Measurements from ENCODE around the gene RNF20.

Gene RNF20

DNA sequence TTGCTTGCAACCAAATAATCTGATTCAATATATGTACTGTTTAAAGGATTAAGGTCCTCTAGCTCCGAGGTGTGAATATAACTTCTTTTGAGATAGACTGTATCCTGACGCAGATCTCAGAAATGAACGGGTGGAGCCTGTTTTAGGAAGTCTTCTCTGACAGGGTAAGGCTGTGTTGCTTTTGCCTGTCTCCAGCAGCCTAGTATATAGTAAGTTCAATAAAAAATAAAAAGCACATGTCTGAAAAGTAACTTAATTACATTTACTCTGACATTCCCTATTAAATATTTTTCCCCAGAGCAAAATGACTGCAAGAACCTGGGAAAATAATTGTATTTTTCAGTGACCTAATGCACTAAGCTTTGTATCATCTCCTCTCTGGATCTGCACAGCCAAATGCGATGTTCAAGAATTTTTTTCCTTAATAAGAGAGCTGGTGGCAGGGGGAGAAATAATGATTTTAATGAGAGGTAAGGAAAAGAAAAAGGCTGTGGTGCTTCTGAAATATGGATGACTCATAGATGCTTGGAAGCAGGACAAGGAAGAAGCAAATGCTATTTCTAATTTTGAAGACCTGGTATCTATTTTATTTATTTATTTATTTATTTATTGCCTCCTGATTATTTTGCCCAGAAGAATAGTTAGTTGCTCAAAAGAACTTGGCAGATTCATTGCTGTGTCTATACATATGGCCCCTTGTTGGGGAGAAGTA lies 53.8 kb downstream of the RNF20 start:
- no peak for TF ChIP-seq SNAI2 (CRISPR knock-in tag; IDR thresholded peaks at IDR 0.05)
- no peak for TF ChIP-seq BACH2 (CRISPR knock-in tag; IDR thresholded peaks at IDR 0.05; ENCODE audit: borderline replicate concordance)
- TF ChIP-seq CREB5 (CRISPR knock-in tag; IDR thresholded peaks at IDR 0.05; ENCODE audit: low read depth) = no peak
- no peak for TF ChIP-seq ISL1 (CRISPR knock-in tag; IDR thresholded peaks at IDR 0.05)
- no peak for TF ChIP-seq OSR1 (CRISPR knock-in tag; IDR thresholded peaks at IDR 0.05)
- no peak for TF ChIP-seq GLIS3 (CRISPR knock-in tag; IDR thresholded peaks at IDR 0.05)
- TF ChIP-seq ESRRG (CRISPR knock-in tag; IDR thresholded peaks at IDR 0.05) = no peak
- no peak for TF ChIP-seq TCF4 (CRISPR knock-in tag; IDR thresholded peaks at IDR 0.05; ENCODE audit: borderline replicate concordance)
- TF ChIP-seq, protein P1, sequence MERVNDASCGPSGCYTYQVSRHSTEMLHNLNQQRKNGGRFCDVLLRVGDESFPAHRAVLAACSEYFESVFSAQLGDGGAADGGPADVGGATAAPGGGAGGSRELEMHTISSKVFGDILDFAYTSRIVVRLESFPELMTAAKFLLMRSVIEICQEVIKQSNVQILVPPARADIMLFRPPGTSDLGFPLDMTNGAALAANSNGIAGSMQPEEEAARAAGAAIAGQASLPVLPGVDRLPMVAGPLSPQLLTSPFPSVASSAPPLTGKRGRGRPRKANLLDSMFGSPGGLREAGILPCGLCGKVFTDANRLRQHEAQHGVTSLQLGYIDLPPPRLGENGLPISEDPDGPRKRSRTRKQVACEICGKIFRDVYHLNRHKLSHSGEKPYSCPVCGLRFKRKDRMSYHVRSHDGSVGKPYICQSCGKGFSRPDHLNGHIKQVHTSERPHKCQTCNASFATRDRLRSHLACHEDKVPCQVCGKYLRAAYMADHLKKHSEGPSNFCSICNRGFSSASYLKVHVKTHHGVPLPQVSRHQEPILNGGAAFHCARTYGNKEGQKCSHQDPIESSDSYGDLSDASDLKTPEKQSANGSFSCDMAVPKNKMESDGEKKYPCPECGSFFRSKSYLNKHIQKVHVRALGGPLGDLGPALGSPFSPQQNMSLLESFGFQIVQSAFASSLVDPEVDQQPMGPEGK (CRISPR knock-in tag; IDR thresholded peaks at IDR 0.05; ENCODE audit: borderline replicate concordance) = no peak
- no peak for TF ChIP-seq ZC3H10 (CRISPR knock-in tag; IDR thresholded peaks at IDR 0.05)
- no peak for TF ChIP-seq TOX (CRISPR knock-in tag; IDR thresholded peaks at IDR 0.05; ENCODE audit: borderline replicate concordance)
- no peak for TF ChIP-seq RARB (CRISPR knock-in tag; IDR thresholded peaks at IDR 0.05)

DNA sequence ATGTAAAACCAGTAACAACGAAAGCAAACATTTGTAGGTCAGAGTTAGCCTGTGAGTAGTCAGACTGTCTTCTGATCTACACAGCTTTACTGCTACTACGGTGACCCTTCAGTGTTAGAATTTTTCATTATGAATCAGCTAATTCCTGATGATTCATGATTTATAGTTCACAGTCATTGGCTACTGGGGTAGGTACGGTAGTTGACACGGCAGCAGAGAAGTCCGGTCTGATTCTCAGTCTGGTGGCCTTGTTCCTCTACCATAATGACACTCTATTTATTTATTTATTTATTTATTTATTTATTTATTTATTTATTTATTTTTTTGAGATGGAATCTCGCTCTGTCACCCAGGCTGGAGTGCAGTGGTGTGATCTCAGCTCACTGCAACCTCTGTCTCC lies 56.4 kb downstream of the RNF20 start:
- peak; percentile 73 for ATAC-seq

More for the DNA sequence above, 53.8 kb downstream of the RNF20 start:
- peak; percentile 71 for ATAC-seq

GRCh38 chr9:101590901-101591300 lies 57.2 kb downstream of the RNF20 start:
- no peak for TF ChIP-seq ZNF70 (CRISPR knock-in tag; IDR thresholded peaks at IDR 0.05)
- peak; percentile 21; the same call in 1 of the 2 replicates for TF ChIP-seq TCF4 (CRISPR knock-in tag; IDR thresholded peaks at IDR 0.05; ENCODE audit: borderline replicate concordance)
- ATAC-seq = no peak

- no peak for ATAC-seq
Measured at GRCh38 chr9:101591787-101592446, 58.3 kb downstream of the RNF20 start.

More at GRCh38 chr9:101591787-101592446, 58.3 kb downstream of the RNF20 start:
- TF ChIP-seq BACH2 (CRISPR knock-in tag; IDR thresholded peaks at IDR 0.05; ENCODE audit: borderline replicate concordance) (no peak), CREB5 (CRISPR knock-in tag; IDR thresholded peaks at IDR 0.05; ENCODE audit: low read depth) (no peak), ESRRG (CRISPR knock-in tag; IDR thresholded peaks at IDR 0.05) (no peak), ZNF70 (CRISPR knock-in tag; IDR thresholded peaks at IDR 0.05) (no peak), ZC3H10 (CRISPR knock-in tag; IDR thresholded peaks at IDR 0.05) (no peak), ARNTL (CRISPR knock-in tag; IDR thresholded peaks at IDR 0.05; ENCODE audit: borderline replicate concordance, low read depth) (no peak), TSHZ2 (CRISPR knock-in tag; IDR thresholded peaks at IDR 0.05) (no peak), RARB (CRISPR knock-in tag; IDR thresholded peaks at IDR 0.05) (no peak), ZNF565 (CRISPR knock-in tag; conservative IDR thresholded peaks at IDR 0.05; ENCODE audit: low read depth) (no peak), OSR1 (CRISPR knock-in tag; IDR thresholded peaks at IDR 0.05) (no peak), ZNF8 (CRISPR knock-in tag; IDR thresholded peaks at IDR 0.05) (no peak), SNAI2 (CRISPR knock-in tag; IDR thresholded peaks at IDR 0.05) (no peak), CSRNP3 (CRISPR knock-in tag; IDR thresholded peaks at IDR 0.05) (no peak)
- TF ChIP-seq, protein P1 (CRISPR knock-in tag; IDR thresholded peaks at IDR 0.05; ENCODE audit: borderline replicate concordance) = no peak
- TF ChIP-seq, protein P2, sequence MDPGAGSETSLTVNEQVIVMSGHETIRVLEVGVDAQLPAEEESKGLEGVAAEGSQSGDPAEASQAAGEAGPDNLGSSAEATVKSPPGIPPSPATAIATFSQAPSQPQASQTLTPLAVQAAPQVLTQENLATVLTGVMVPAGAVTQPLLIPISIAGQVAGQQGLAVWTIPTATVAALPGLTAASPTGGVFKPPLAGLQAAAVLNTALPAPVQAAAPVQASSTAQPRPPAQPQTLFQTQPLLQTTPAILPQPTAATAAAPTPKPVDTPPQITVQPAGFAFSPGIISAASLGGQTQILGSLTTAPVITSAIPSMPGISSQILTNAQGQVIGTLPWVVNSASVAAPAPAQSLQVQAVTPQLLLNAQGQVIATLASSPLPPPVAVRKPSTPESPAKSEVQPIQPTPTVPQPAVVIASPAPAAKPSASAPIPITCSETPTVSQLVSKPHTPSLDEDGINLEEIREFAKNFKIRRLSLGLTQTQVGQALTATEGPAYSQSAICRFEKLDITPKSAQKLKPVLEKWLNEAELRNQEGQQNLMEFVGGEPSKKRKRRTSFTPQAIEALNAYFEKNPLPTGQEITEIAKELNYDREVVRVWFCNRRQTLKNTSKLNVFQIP (CRISPR knock-in tag; IDR thresholded peaks at IDR 0.05; ENCODE audit: borderline replicate concordance, low read depth) = no peak
